GM20000 (cell line): ENCODE data around the gene BCL2.
"Not testable (repeated sequence)": the region's sequence is repeated elsewhere in the genome, so short reads cannot be mapped to it uniquely, and the experiment has no call there.

Source experiments
- DNase-seq: peaks from one replicate; pipeline ENCODE4 v3.0.0; 2012; ENCODE audit warnings: low spot score
- CTCF ChIP-seq: IDR thresholded peaks from 2 replicates; pipeline ENCODE4 v1.5.1; 2012; ENCODE audit warnings: mild to moderate bottlenecking, control low read depth; ENCODE audit errors: extremely low read depth, missing control alignments

BCL2 gene

DNA sequence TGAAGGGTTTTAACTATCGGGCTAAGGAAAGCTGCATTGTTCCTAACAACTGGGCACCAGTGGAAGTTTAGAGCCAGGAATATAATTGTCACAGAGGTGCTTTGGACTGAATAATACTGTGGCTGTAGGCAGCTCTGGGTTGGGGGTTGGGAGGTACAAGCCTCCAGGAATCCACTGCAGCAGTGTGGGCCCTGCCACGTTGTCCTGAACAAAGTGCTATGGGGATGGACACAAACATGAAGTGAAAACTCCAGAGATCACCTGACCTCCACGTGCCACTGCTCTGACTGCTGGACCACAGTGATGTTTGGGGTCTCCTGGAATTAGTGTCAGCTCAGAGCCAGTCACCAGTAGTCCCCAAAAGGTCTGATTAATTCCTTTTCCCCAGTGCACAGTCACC is 110.9 kb downstream of the BCL2 start:
- TF ChIP-seq CTCF: no peak
- no peak for DNase-seq

DNA sequence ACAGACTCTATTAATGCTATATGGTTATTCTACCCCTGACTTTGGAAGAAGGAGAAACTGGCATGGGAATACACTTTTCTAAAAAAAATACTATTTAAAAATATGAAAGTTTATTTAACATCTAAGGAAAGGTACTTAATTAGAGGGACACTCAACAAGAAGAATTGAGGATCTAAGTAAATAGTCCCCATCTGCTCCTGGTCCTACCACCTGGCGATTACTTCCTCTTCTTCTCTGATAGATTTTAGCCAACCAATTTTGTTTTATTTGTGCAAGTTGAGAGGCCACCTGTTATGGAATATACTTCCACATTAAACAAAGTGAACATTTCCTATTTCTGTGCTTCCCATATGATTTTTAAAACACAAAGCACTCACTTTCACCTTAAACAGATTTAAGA is 111.7 kb downstream of the BCL2 start:
- TF ChIP-seq CTCF: no peak

GRCh38 chr18:63207143-63207790 is 112.3 kb downstream of the BCL2 start:
- peak; percentile 41 for DNase-seq
- TF ChIP-seq CTCF: no peak

More for the DNA sequence above, 111.7 kb downstream of the BCL2 start:
- no peak for DNase-seq

GRCh38 chr18:63206433-63207142 is 113.0 kb downstream of the BCL2 start:
- DNase-seq: no peak
- no peak for TF ChIP-seq CTCF

GRCh38 chr18:63205791-63206252 is 113.7 kb downstream of the BCL2 start:
- no peak for TF ChIP-seq CTCF
- no peak for DNase-seq

DNA sequence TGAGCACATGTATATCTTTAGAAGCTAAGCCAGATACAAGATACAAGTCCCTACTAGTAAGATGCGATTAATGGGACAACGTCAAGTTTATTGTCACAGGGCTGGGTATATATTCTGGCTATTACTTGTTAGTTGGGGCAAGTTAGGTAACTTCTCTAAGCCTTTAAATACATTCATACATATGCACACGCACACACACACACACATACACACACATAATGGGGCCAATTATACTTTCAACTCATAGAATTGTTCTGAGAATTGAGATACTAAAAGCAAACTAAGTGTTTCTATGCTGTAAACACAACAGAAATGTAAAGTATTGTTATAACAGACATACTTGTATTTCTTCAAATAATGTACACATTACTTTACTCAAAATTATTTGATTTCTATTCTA is 116.1 kb downstream of the BCL2 start:
- no peak for DNase-seq
- no peak for TF ChIP-seq CTCF

DNA sequence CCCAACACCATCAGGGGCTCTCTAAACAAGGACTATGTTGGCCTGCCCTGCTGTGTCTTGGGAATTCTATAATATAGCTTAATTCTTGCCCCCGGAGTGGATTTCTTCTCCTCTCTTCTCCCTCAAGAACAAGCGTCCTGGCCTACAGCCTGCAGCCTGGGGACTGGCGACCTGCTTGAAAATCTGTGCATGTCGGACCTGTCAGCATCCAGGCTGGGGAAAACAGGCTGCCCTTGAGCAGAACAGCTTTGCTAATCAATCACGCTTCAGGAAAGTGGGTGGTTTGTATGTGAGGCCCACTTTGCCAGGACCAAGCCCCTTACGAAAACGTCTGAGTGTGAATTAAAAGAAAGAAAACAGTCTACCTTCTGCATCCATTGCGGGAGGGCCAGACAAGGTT is 116.7 kb downstream of the BCL2 start:
- TF ChIP-seq CTCF: no peak
- no peak for DNase-seq

- not testable (repeated sequence) for DNase-seq
These were observed 118.1 kb downstream of the BCL2 start for GRCh38 chr18:63201456-63201855.
